Esophagus mucosa (tissue), 1 donor: ENCODE data around the gene EBPL. TPM values are rescaled to one million over a fixed set of nuclear protein-coding genes. Genes with fewer than 3 reads are reported as not detected.
"Not testable (repeated sequence)": the region's sequence is repeated elsewhere in the genome, so short reads cannot be mapped to it uniquely, and the experiment has no call there.

ENCODE experiments used
- ATAC-seq: fragments of 200-7000 bp; cut with Tn5 transposase; one replicate; pipeline ENCODE4 v1.9.1; 2020
- total RNA-seq: library from RNA; stranded (reverse); gene quantifications from one replicate; pipeline ENCODE4 v1.2.4, GENCODE V29; 2023
- donor health status: DM: yes; HTN: yes; CAD: no.

Gene EBPL
- total RNA-seq, 1 donor from 2014 or later: 81.5 TPM

GRCh38 chr13:49633710-49634109 lies 57.6 kb downstream of the EBPL start:
- no peak for ATAC-seq

- ATAC-seq: no peak
Measured at GRCh38 chr13:49632156-49632555, 59.1 kb downstream of the EBPL start.

GRCh38 chr13:49630580-49630979 lies 60.7 kb downstream of the EBPL start:
- no peak for ATAC-seq

GRCh38 chr13:49629947-49630346 lies 61.3 kb downstream of the EBPL start:
- ATAC-seq: no peak

- no peak for ATAC-seq
Measured at GRCh38 chr13:49629196-49629938, 61.9 kb downstream of the EBPL start.

GRCh38 chr13:49627831-49628652 lies 63.2 kb downstream of the EBPL start, which contains the start of gene ARL11:
TSS of gene ARL11 (plus strand) at chr13:49628507. CDS start at chr13:49630448, 1,941 bp downstream.
- peak; percentile 86 for ATAC-seq

GRCh38 chr13:49625392-49626079 lies 65.8 kb downstream of the EBPL start:
- peak; percentile 67 for ATAC-seq

- no peak for ATAC-seq
Measured at GRCh38 chr13:49624229-49624628, 67.1 kb downstream of the EBPL start.

GRCh38 chr13:49622174-49622946 lies 68.9 kb downstream of the EBPL start:
- ATAC-seq: no peak

GRCh38 chr13:49620170-49620621 lies 71.1 kb downstream of the EBPL start:
- no peak for ATAC-seq

- no peak for ATAC-seq
Measured at GRCh38 chr13:49616676-49617065, 74.6 kb downstream of the EBPL start.

- no peak for ATAC-seq
Measured at GRCh38 chr13:49615836-49616675, 75.2 kb downstream of the EBPL start.

GRCh38 chr13:49612042-49612441 lies 79.2 kb downstream of the EBPL start:
- ATAC-seq: not testable (repeated sequence)

Other genes starting within 250 kb of the EBPL start
- gene CAB39L, start 247.4 kb downstream of the EBPL start, total RNA-seq: 11.8 TPM
- gene SETDB2, start 247.2 kb downstream of the EBPL start, total RNA-seq: 5.1 TPM
- gene PHF11, start 195.5 kb downstream of the EBPL start, total RNA-seq: 21.7 TPM
- 4.5 TPM for gene RCBTB1, start 105.9 kb downstream of the EBPL start, total RNA-seq
- gene ARL11, start 63.0 kb downstream of the EBPL start, total RNA-seq: 1.2 TPM
- 24.9 TPM for gene KPNA3, start 101.2 kb upstream of the EBPL start, total RNA-seq
- 8.3 TPM for gene SPRYD7, start 244.9 kb upstream of the EBPL start, total RNA-seq